ENCODE data around the gene DCTN3.

DCTN3 gene

DNA sequence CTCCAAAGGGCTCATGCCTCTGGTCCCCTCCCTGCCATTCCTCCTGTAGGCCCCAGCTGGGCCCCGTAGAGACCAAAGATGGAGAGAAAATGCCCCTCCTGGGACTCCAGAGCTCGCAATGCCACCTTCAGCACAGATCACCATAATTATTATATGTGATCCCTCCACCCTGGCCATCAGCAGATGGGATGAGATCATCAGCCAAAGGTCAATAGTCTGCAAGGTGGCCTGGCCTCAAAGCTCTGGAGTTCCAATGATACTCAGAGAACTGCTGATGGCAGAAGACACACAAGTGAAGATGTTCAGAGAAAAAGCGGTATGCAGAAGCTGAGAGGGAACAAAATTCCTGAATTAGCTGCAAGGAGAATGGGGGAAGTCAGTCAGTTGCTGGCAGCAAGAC, 13.4 kb downstream of the DCTN3 start:
- Histone ChIP-seq H2BK120ac (ENCODE audit: insufficient read depth, low read length, poor library complexity) (no peak overlapping the region), H2AFZ (ENCODE audit: insufficient read depth, low read length, poor library complexity) (no peak overlapping the region)

GRCh38 chr9:34606190-34606589, 14.1 kb downstream of the DCTN3 start:
- Histone ChIP-seq H4K12ac (ENCODE audit: low read depth, low read length) (no peak overlapping the region), H3K4me1 (ENCODE audit: control insufficient read depth in 1 of 2, insufficient read depth in 2 of 2, low read length in 2 of 2) (peaks cover 1% of the 10 kb centered on the region in 2 experiments), H3K4me3 (ENCODE audit: low read depth, low read length) (no peak overlapping the region), H4K8ac (ENCODE audit: low read depth, low read length) (no peak overlapping the region), H3K27ac (ENCODE audit: low read depth, low read length) (no peak overlapping the region), H3K79me1 (ENCODE audit: low read length) (no peaks in the 10 kb centered on the region), H3K79me2 (ENCODE audit: control insufficient read depth, insufficient read depth, low read length, poor library complexity) (no peaks in the 10 kb centered on the region), H3K9me3 (ENCODE audit: insufficient read depth, low read depth, low read length) (no peaks in the 10 kb centered on the region), H2BK120ac (ENCODE audit: insufficient read depth, low read length, poor library complexity) (no peak overlapping the region), H3K18ac (ENCODE audit: low read length) (no peak overlapping the region), H3K23ac (ENCODE audit: low read length) (no peak overlapping the region), H4K91ac (ENCODE audit: low read depth, low read length) (no peak overlapping the region), H3K27me3 (ENCODE audit: insufficient read depth, low read length) (no peaks in the 10 kb centered on the region), H3K36me3 (ENCODE audit: control insufficient read depth in 1 of 2, insufficient read depth in 2 of 2, low read length in 2 of 2) (no peaks in the 10 kb centered on the region), H3K4ac (ENCODE audit: low read depth, low read length) (no peak overlapping the region), H2BK12ac (ENCODE audit: low read length) (no peak overlapping the region), H3K9ac (ENCODE audit: low read length) (no peak overlapping the region), H2AFZ (ENCODE audit: insufficient read depth, low read length, poor library complexity) (no peak overlapping the region), H2AK5ac (ENCODE audit: low read length) (no peak overlapping the region), H3K14ac (ENCODE audit: low read length) (no peak overlapping the region), H3K4me2 (ENCODE audit: low read length) (no peak overlapping the region), H2BK5ac (ENCODE audit: low read depth, low read length, poor library complexity) (no peak overlapping the region)
- no peak for DNase-seq

More for the DNA sequence above, 13.4 kb downstream of the DCTN3 start:
- peaks cover 5% of the 10 kb centered on the region for H3K79me2 ChIP-seq (ENCODE audit: control insufficient read depth, insufficient read depth, low read length, poor library complexity)
- no peaks in the 10 kb centered on the region for H3K9me3 ChIP-seq (ENCODE audit: insufficient read depth, low read depth, low read length)
- no peak overlapping the region for H2BK12ac ChIP-seq (ENCODE audit: low read length)
- no peaks in the 10 kb centered on the region for H3K27me3 ChIP-seq (ENCODE audit: insufficient read depth, low read length)
- H3K4me1 ChIP-seq (ENCODE audit: control insufficient read depth in 1 of 2, insufficient read depth in 2 of 2, low read length in 2 of 2): peaks cover 6% of the 10 kb centered on the region in 2 experiments
- H3K4ac ChIP-seq (ENCODE audit: low read depth, low read length): no peak overlapping the region
- no peak overlapping the region for H3K4me2 ChIP-seq (ENCODE audit: low read length)
- no peak for DNase-seq
- H3K36me3 ChIP-seq (ENCODE audit: control insufficient read depth in 1 of 2, insufficient read depth in 2 of 2, low read length in 2 of 2): no peaks in the 10 kb centered on the region
- no peak overlapping the region for H3K4me3 ChIP-seq (ENCODE audit: low read depth, low read length)
- peaks cover 5% of the 10 kb centered on the region for H3K79me1 ChIP-seq (ENCODE audit: low read length)
- H4K8ac ChIP-seq (ENCODE audit: low read depth, low read length): no peak overlapping the region
- no peak overlapping the region for H4K12ac ChIP-seq (ENCODE audit: low read depth, low read length)
- no CpG with 5 or more reads among the region's 3 CpGs for WGBS (ENCODE audit: extremely low coverage, insufficient coverage, insufficient read length)
- no peak overlapping the region for H3K18ac ChIP-seq (ENCODE audit: low read length)
- no peak overlapping the region for H3K9ac ChIP-seq (ENCODE audit: low read length)
- no peak overlapping the region for H4K91ac ChIP-seq (ENCODE audit: low read depth, low read length)
- H2AK5ac ChIP-seq (ENCODE audit: low read length): no peak overlapping the region
- H2BK5ac ChIP-seq (ENCODE audit: low read depth, low read length, poor library complexity): no peak overlapping the region
- no peak overlapping the region for H3K14ac ChIP-seq (ENCODE audit: low read length)
- H3K23ac ChIP-seq (ENCODE audit: low read length): no peak overlapping the region
- no peak overlapping the region for H3K27ac ChIP-seq (ENCODE audit: low read depth, low read length)

- no peaks in the 10 kb centered on the region for H3K79me2 ChIP-seq (ENCODE audit: control insufficient read depth, insufficient read depth, low read length, poor library complexity)
- no peaks in the 10 kb centered on the region for H3K27me3 ChIP-seq (ENCODE audit: insufficient read depth, low read length)
- no peak overlapping the region for H3K4ac ChIP-seq (ENCODE audit: low read depth, low read length)
- peak; percentile 64 to 92 for DNase-seq
- H3K18ac ChIP-seq (ENCODE audit: low read length): no peak overlapping the region
- peaks cover 0 to 1% of the 10 kb centered on the region in 2 experiments for H3K4me1 ChIP-seq (ENCODE audit: control insufficient read depth in 1 of 2, insufficient read depth in 2 of 2, low read length in 2 of 2)
- no peak overlapping the region for H3K27ac ChIP-seq (ENCODE audit: low read depth, low read length)
- no peak overlapping the region for H2BK120ac ChIP-seq (ENCODE audit: insufficient read depth, low read length, poor library complexity)
- WGBS (ENCODE audit: extremely low coverage, insufficient coverage, insufficient read length): no CpG with 5 or more reads among the region's 4 CpGs
- H4K91ac ChIP-seq (ENCODE audit: low read depth, low read length): no peak overlapping the region
- H3K4me2 ChIP-seq (ENCODE audit: low read length): no peak overlapping the region
- no peak overlapping the region for H3K14ac ChIP-seq (ENCODE audit: low read length)
- H3K9ac ChIP-seq (ENCODE audit: low read length): no peak overlapping the region
- no peak overlapping the region for H3K23ac ChIP-seq (ENCODE audit: low read length)
- H2AK5ac ChIP-seq (ENCODE audit: low read length): no peak overlapping the region
- H3K79me1 ChIP-seq (ENCODE audit: low read length): no peaks in the 10 kb centered on the region
- no peak overlapping the region for H4K12ac ChIP-seq (ENCODE audit: low read depth, low read length)
- no peaks in the 10 kb centered on the region for H3K36me3 ChIP-seq (ENCODE audit: control insufficient read depth in 1 of 2, insufficient read depth in 2 of 2, low read length in 2 of 2)
- no peak overlapping the region for H3K4me3 ChIP-seq (ENCODE audit: low read depth, low read length)
- H4K8ac ChIP-seq (ENCODE audit: low read depth, low read length): no peak overlapping the region
- no peak overlapping the region for H2BK5ac ChIP-seq (ENCODE audit: low read depth, low read length, poor library complexity)
- H2BK12ac ChIP-seq (ENCODE audit: low read length): no peak overlapping the region
- H3K9me3 ChIP-seq (ENCODE audit: insufficient read depth, low read depth, low read length): no peaks in the 10 kb centered on the region
- no peak overlapping the region for H2AFZ ChIP-seq (ENCODE audit: insufficient read depth, low read length, poor library complexity)
Observed at GRCh38 chr9:34603610-34604231, 16.6 kb downstream of the DCTN3 start.

GRCh38 chr9:34601937-34602573, 18.2 kb downstream of the DCTN3 start:
- Histone ChIP-seq H3K4me1 (ENCODE audit: control insufficient read depth in 1 of 2, insufficient read depth in 2 of 2, low read length in 2 of 2) (peaks cover 0 to 1% of the 10 kb centered on the region in 2 experiments), H3K79me1 (ENCODE audit: low read length) (no peaks in the 10 kb centered on the region), H4K8ac (ENCODE audit: low read depth, low read length) (no peak overlapping the region), H2AFZ (ENCODE audit: insufficient read depth, low read length, poor library complexity) (no peak overlapping the region), H3K27ac (ENCODE audit: low read depth, low read length) (no peak overlapping the region), H2BK12ac (ENCODE audit: low read length) (no peak overlapping the region), H3K23ac (ENCODE audit: low read length) (no peak overlapping the region), H3K9me3 (ENCODE audit: insufficient read depth, low read depth, low read length) (no peaks in the 10 kb centered on the region), H2BK5ac (ENCODE audit: low read depth, low read length, poor library complexity) (no peak overlapping the region), H3K79me2 (ENCODE audit: control insufficient read depth, insufficient read depth, low read length, poor library complexity) (no peaks in the 10 kb centered on the region), H3K4me2 (ENCODE audit: low read length) (no peak overlapping the region), H2BK120ac (ENCODE audit: insufficient read depth, low read length, poor library complexity) (no peak overlapping the region), H3K27me3 (ENCODE audit: insufficient read depth, low read length) (no peaks in the 10 kb centered on the region), H3K4ac (ENCODE audit: low read depth, low read length) (no peak overlapping the region), H3K36me3 (ENCODE audit: control insufficient read depth in 1 of 2, insufficient read depth in 2 of 2, low read length in 2 of 2) (no peaks in the 10 kb centered on the region), H4K91ac (ENCODE audit: low read depth, low read length) (no peak overlapping the region), H4K12ac (ENCODE audit: low read depth, low read length) (no peak overlapping the region), H3K18ac (ENCODE audit: low read length) (no peak overlapping the region), H3K4me3 (ENCODE audit: low read depth, low read length) (no peak overlapping the region), H3K9ac (ENCODE audit: low read length) (no peak overlapping the region), H3K14ac (ENCODE audit: low read length) (no peak overlapping the region), H2AK5ac (ENCODE audit: low read length) (no peak overlapping the region)
- WGBS (ENCODE audit: extremely low coverage, insufficient coverage, insufficient read length): no CpG with 5 or more reads among the region's 6 CpGs
- DNase-seq: no peak
